Amygdala (tissue), 56 donors: ENCODE data around the gene TTC21A.
A peak's percentile ranks its signal among the peaks of the same experiment; 100 is the strongest.
"Not testable (repeated sequence)": the region's sequence is repeated elsewhere in the genome, so short reads cannot be mapped to it uniquely, and the experiment has no call there.

Experiments
- DNase-seq, 56 donors: peaks; one replicate each; lab custom pipeline; 2025; lab: John Stamatoyannopoulos, UW

Gene TTC21A

GRCh38 chr3:39149059-39149455, 41.6 kb downstream of the TTC21A start:
- DNase-seq, result no peak

- no peak for DNase-seq
Observed at GRCh38 chr3:39149498-39150147, 42.1 kb downstream of the TTC21A start.

GRCh38 chr3:39150148-39150802, 42.8 kb downstream of the TTC21A start:
- peak in 1 of 56 donors; percentile 41 for DNase-seq

GRCh38 chr3:39150803-39151631, 43.5 kb downstream of the TTC21A start:
- peak in 42 of 56 donors; percentile 27 to 89 (median 58) for DNase-seq

GRCh38 chr3:39153977-39154279, 46.4 kb downstream of the TTC21A start:
- no peak for DNase-seq

GRCh38 chr3:39154280-39155021, 47.0 kb downstream of the TTC21A start:
- DNase-seq, result peak in 1 of 56 donors; percentile 33

GRCh38 chr3:39156421-39156820, 48.9 kb downstream of the TTC21A start:
- no peak for DNase-seq

- DNase-seq, result no peak
Observed at GRCh38 chr3:39157359-39157758, 49.9 kb downstream of the TTC21A start.

GRCh38 chr3:39158148-39158715, 50.8 kb downstream of the TTC21A start:
- DNase-seq, result no peak

- DNase-seq, result no peak
Observed at GRCh38 chr3:39164414-39164813, 56.9 kb downstream of the TTC21A start.

GRCh38 chr3:39165518-39165917, 58.0 kb downstream of the TTC21A start:
- DNase-seq, result no peak

GRCh38 chr3:39166134-39166710, 58.7 kb downstream of the TTC21A start:
- DNase-seq, result no peak

GRCh38 chr3:39166932-39167532, 59.6 kb downstream of the TTC21A start:
- DNase-seq, result peak in 6 of 56 donors; percentile 18 to 64 (median 37)

GRCh38 chr3:39168156-39168780, 60.8 kb downstream of the TTC21A start:
- DNase-seq, result no peak

- no peak for DNase-seq
Observed at GRCh38 chr3:39169712-39170111, 62.2 kb downstream of the TTC21A start.

GRCh38 chr3:39170461-39170860, 63.0 kb downstream of the TTC21A start:
- DNase-seq, result no peak

GRCh38 chr3:39170877-39171276, 63.4 kb downstream of the TTC21A start:
- DNase-seq, result not testable (repeated sequence)

GRCh38 chr3:39171860-39172259, 64.4 kb downstream of the TTC21A start:
- DNase-seq, result no peak
